Measurements from ENCODE around the gene TAS2R3.
"Not testable (repeated sequence)": the region's sequence is repeated elsewhere in the genome, so short reads cannot be mapped to it uniquely, and the experiment has no call there.

TAS2R3 gene

GRCh38 chr7:141763797-141764196 is at the start of gene TAS2R3:
TAS2R3 (plus strand) TSS chr7:141764097; CDS start chr7:141764159, 62 bp downstream.
- no peak for DNase-seq

GRCh38 chr7:141714571-141714970 is 49.3 kb upstream of the TAS2R3 start:
- no peak for DNase-seq

- no peak for DNase-seq
Measured at GRCh38 chr7:141715018-141715417, 48.9 kb upstream of the TAS2R3 start.

GRCh38 chr7:141715794-141716689 is 47.9 kb upstream of the TAS2R3 start:
- no peak for DNase-seq

- DNase-seq, result no peak
Measured at GRCh38 chr7:141717450-141717849, 46.4 kb upstream of the TAS2R3 start.

GRCh38 chr7:141722529-141722928 is 41.4 kb upstream of the TAS2R3 start:
- no peak for DNase-seq

- DNase-seq, result no peak
Measured at GRCh38 chr7:141729020-141729419, 34.9 kb upstream of the TAS2R3 start.

GRCh38 chr7:141731476-141732149 is 32.3 kb upstream of the TAS2R3 start:
- DNase-seq, result no peak

GRCh38 chr7:141737118-141737835 is 26.6 kb upstream of the TAS2R3 start:
- DNase-seq, result peak; percentile 44

GRCh38 chr7:141737836-141738591 is 25.9 kb upstream of the TAS2R3 start, which contains the start of gene SSBP1:
SSBP1 (plus strand) TSS chr7:141738358; CDS start chr7:141739167, 809 bp downstream.
- peak; percentile 97 for DNase-seq

GRCh38 chr7:141738592-141739013 is 25.3 kb upstream of the TAS2R3 start:
- DNase-seq, result no peak

- no peak for DNase-seq
Measured at GRCh38 chr7:141739250-141739649, 24.6 kb upstream of the TAS2R3 start.

- no peak for DNase-seq
Measured at GRCh38 chr7:141742229-141742628, 21.7 kb upstream of the TAS2R3 start.

- no peak for DNase-seq
Measured at GRCh38 chr7:141744131-141744530, 19.8 kb upstream of the TAS2R3 start.

GRCh38 chr7:141748396-141748795 is 15.5 kb upstream of the TAS2R3 start:
- DNase-seq, result no peak

GRCh38 chr7:141751904-141752303 is 12.0 kb upstream of the TAS2R3 start:
- not testable (repeated sequence) for DNase-seq

GRCh38 chr7:141752634-141753033 is 11.3 kb upstream of the TAS2R3 start:
- no peak for DNase-seq

- no peak for DNase-seq
Measured at GRCh38 chr7:141754939-141755338, 9.0 kb upstream of the TAS2R3 start.

- DNase-seq, result not testable (repeated sequence)
Measured at GRCh38 chr7:141770083-141770583, 6.2 kb downstream of the TAS2R3 start.

GRCh38 chr7:141776374-141776773 is 12.5 kb downstream of the TAS2R3 start, which contains the start of gene TAS2R4:
TAS2R4 (plus strand) TSS chr7:141776674; CDS start chr7:141778489, 1,815 bp downstream.
- DNase-seq, result no peak

- peak; percentile 7 for DNase-seq
Measured at GRCh38 chr7:141785706-141786552, 22.0 kb downstream of the TAS2R3 start.
